Upper lobe of left lung (tissue), 4 donors: ENCODE measurements around the gene SEMA5A.

ENCODE experiments used
- CTCF ChIP-seq, 6 experiments: fragments of 450-650 bp in 4 of 6; fragments of 200-600 bp in 2 of 6; sonication (generic) in 2 of 6; IDR thresholded peaks; one replicate each; pipeline ENCODE4 v1.5.1; 2016 to 2019; ENCODE audit warnings: antibody characterized with exemption in 6 of 6
- POLR2A ChIP-seq, 4 donors: fragments of 450-650 bp; IDR thresholded peaks; one replicate each; pipeline ENCODE4 v1.5.1; 2016 to 2017; ENCODE audit warnings: antibody characterized with exemption in 4 of 4, mild to moderate bottlenecking in 2 of 4

- TF ChIP-seq CTCF (IDR thresholded peaks at IDR 0.05) (no peak), POLR2A (IDR thresholded peaks at IDR 0.05) (no peak)
Observed at GRCh38 chr5:9454012-9454481, 91.8 kb downstream of the SEMA5A start.
